LNCaP clone FGC (cell line): Measurements from ENCODE around the gene OR2S2.
A peak's percentile ranks its signal among the peaks of the same experiment; 100 is the strongest.
"Not testable (repeated sequence)": the region's sequence is repeated elsewhere in the genome, so short reads cannot be mapped to it uniquely, and the experiment has no call there.

Experiments used
- DNase-seq: peaks from one replicate; pipeline ENCODE4 v3.0.0-alpha.2; 2011; ENCODE audit warnings: low read depth
- H3K4me3 ChIP-seq: 2 replicates; pipeline ENCODE4 v1.5.1; 2011; ENCODE audit warnings: mild to moderate bottlenecking, low read depth, low read length, control low read depth
- TF ChIP-seq, protein P1 (sequence below): IDR thresholded peaks from 2 replicates; pipeline ENCODE4 v1.5.1; 2012; ENCODE audit warnings: mild to moderate bottlenecking; ENCODE audit not compliant: control insufficient read depth, insufficient read depth; ENCODE audit errors: extremely low read depth

OR2S2 gene

DNA sequence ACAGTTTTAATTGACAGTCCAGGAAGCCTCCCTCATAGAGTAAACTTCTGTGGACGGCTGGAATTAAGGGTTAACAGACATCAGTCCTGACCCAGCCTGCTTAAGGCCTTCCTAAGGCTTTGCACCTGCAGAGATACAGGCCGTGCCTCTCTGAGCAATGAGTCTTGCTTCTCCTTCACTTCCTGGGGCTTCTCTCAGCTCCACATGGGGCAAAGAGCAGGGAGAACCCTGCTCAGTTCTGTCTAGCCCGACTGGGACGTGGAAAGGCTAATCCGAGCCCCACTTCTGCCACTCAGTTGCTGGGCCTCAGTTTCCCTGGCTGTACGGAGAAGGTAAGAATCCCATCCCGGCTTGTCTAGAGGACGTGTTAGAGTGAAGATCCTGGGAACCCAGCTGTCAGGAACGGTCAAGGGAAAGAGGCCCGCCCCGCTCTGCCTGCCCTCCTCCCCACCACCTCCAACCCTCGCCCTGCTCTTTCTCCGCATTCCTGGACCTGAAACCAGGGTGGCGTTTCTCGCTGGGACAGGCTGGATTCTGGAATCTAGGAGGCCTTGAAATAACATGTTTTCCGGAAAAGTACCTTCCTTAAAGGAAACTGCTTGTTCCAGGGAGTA, 42.2 kb downstream of the OR2S2 start:
- TF ChIP-seq, protein P1, sequence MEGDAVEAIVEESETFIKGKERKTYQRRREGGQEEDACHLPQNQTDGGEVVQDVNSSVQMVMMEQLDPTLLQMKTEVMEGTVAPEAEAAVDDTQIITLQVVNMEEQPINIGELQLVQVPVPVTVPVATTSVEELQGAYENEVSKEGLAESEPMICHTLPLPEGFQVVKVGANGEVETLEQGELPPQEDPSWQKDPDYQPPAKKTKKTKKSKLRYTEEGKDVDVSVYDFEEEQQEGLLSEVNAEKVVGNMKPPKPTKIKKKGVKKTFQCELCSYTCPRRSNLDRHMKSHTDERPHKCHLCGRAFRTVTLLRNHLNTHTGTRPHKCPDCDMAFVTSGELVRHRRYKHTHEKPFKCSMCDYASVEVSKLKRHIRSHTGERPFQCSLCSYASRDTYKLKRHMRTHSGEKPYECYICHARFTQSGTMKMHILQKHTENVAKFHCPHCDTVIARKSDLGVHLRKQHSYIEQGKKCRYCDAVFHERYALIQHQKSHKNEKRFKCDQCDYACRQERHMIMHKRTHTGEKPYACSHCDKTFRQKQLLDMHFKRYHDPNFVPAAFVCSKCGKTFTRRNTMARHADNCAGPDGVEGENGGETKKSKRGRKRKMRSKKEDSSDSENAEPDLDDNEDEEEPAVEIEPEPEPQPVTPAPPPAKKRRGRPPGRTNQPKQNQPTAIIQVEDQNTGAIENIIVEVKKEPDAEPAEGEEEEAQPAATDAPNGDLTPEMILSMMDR, result no peak
- DNase-seq, result no peak
- no peak overlapping the region for H3K4me3 ChIP-seq

DNA sequence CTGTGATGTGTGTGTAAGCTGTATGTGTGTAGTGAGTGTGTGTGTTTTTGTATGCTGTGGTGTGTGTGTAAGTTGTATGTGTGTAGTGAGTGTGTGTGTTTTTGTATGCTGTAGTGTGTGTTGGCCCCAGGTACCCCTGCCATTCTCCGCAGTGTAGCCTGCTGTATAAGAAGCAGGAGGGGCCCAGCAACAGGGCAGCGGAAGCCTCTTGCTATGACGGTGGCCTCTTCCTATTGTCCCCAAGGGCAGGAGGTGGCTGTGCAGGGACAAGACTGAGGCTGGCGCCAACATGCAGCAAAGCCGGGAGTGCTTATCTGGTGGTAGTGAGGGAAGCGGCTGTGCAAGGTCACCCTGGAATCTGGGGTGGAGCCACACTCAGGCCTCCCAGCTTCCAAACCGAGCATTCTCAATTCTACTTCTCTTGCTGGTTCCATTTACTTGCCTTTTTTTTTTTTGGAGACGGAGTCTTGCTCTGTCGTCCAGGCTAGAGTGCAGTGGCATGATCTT, 43.6 kb downstream of the OR2S2 start:
- H3K4me3 ChIP-seq, result no peak overlapping the region
- DNase-seq, result no peak
- TF ChIP-seq, protein P1, result no peak

DNA sequence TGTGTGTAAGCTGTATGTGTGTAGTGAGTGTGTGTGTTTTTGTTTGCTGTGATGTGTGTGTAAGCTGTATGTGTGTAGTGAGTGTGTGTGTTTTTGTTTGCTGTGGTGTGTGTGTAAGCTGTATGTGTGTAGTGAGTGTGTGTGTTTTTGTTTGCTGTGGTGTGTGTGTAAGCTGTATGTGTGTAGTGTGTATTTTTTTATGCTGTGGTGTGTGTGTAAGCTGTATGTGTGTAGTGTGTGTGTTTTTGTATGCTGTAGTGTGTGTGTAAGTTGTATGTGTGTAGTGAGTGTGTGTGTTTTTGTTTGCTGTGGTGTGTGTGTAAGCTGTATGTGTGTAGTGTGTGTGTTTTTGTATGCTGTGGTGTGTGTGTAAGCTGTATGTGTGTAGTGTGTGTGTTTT, 44.5 kb downstream of the OR2S2 start:
- DNase-seq, H3K4me3 ChIP-seq: not testable (repeated sequence)

DNA sequence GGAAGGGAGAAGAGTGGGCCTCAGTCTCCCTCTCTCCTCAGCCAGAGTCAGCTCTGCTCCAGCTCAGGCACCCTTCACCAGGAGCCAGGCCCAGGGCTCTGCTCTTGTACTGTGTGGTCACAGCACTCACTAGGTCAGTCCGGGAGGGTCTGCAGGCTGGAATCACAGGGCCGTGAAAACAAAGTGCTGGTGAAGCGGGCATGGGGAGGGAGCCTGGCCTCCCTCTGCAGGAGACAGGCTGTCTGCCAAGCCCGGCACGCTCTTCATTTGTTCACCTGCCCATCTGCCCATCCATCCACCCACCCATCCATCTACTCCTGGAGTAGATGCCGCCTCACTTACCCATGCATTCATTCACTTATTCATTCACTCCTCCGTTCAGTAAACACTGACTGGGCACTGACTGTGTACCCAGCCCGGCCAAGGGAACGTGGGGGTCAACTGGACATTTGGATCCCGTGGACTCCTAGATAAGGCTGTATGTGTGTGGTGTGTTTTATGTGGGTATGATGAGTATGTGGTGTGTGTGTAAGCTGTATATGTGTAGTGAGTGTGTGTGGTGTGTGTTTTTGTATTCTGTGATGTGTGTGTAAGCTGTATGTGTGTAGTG, 45.1 kb downstream of the OR2S2 start:
- no peak for DNase-seq
- TF ChIP-seq, protein P1, result no peak
- H3K4me3 ChIP-seq, result no peak overlapping the region

DNA sequence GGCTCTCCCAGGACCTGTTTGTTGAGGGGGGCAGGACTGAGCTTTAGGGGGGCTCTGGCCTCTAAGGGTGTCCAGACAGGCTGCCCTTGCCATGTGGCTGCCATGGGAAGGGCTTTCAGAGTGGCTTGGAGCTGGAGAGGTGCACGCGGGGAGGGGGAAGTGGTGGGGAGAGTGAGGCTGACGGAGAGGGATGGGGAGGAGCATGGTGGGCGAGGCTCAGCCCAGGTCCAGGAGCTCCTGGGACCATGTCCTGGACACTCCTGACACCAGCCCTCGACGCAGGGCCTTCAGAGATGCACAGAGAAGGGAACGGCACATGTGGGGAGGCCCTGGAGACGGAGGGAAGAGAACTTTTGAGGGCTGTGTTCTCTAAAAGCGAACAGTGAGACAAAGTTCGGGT, 46.3 kb downstream of the OR2S2 start:
- H3K4me3 ChIP-seq, result no peak overlapping the region
- TF ChIP-seq, protein P1, result no peak
- DNase-seq, result no peak

DNA sequence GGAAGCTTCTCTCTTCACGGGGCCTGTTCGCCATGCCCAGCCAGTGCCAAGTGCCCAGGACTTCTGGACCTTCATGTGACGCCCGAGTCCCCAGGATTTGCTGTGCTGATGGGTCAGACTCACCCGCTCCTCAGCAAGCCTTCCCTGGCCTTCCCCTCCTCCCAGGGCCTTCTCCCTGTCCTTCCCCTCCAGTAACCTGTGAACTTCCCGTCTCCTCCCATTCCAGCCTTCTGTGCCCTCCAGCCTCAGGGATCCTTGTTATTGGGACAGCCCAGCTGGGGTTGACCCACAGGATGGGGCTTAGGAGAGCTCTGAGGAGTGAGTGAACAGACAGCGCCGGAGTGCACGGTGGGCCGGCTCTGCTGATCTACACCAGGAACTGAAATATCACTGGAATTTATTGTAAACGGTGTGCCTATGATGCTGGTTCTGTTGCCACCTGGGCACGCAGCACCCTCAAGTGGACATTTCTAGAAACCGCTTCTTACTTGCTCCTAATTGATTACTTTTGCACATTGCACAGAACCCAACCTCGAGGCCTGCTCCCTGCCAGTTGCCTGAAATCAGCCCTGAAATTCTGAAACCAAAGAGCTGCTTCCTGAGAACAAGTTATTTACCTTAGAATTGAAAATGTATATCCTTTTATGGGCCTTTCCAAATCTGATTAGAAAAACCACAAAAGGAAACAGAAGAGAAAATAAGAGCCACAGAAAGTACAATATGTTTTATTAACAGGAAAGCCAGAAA, 47.2 kb downstream of the OR2S2 start:
- DNase-seq, result no peak
- no peak overlapping the region for H3K4me3 ChIP-seq
- TF ChIP-seq, protein P1, result peak; percentile 67
